Left renal pelvis (tissue), 4 donors: ENCODE data around the gene FAM131B. TPM values are rescaled to one million over a fixed set of nuclear protein-coding genes. Genes with fewer than 3 reads are reported as not detected.
"Not testable (repeated sequence)": the region's sequence is repeated elsewhere in the genome, so short reads cannot be mapped to it uniquely, and the experiment has no call there.

Experiments
- DNase-seq, 4 donors: peaks; one replicate each; pipeline ENCODE4 v3.0.0-alpha.2; 2013; ENCODE audit warnings: low read depth in 4 of 4, low spot score in 3 of 4
- polyA plus RNA-seq, 4 donors: library from polyadenylated mRNA; unstranded; fragments of 120-200 nt; gene quantifications; one replicate each; pipeline ENCODE4 v1.2.1, GENCODE V29; 2013; ENCODE audit not compliant: insufficient read length in 4 of 4

FAM131B gene
- polyA plus RNA-seq, 4 donors, result 2.3 to 4.9 (median 2.7) TPM

- no peak for DNase-seq
Observed at GRCh38 chr7:143395187-143396149, 33.0 kb upstream of the FAM131B start.

- DNase-seq, result no peak
Observed at GRCh38 chr7:143394777-143395176, 32.3 kb upstream of the FAM131B start.

GRCh38 chr7:143394068-143394467 lies 31.6 kb upstream of the FAM131B start:
- DNase-seq, result no peak

- no peak for DNase-seq
Observed at GRCh38 chr7:143393267-143394041, 30.9 kb upstream of the FAM131B start.

GRCh38 chr7:143392875-143393266 lies 30.4 kb upstream of the FAM131B start:
- DNase-seq, result no peak

GRCh38 chr7:143392427-143392826 lies 29.9 kb upstream of the FAM131B start:
- DNase-seq, result not testable (repeated sequence)

GRCh38 chr7:143391462-143392404 lies 29.2 kb upstream of the FAM131B start:
- no peak for DNase-seq

GRCh38 chr7:143390773-143391317 lies 28.3 kb upstream of the FAM131B start:
- no peak for DNase-seq

GRCh38 chr7:143390104-143390772 lies 27.7 kb upstream of the FAM131B start:
- DNase-seq, result no peak

GRCh38 chr7:143389316-143390103 lies 27.0 kb upstream of the FAM131B start:
- no peak for DNase-seq

GRCh38 chr7:143388491-143389101 lies 26.1 kb upstream of the FAM131B start:
- no peak for DNase-seq

- no peak for DNase-seq
Observed at GRCh38 chr7:143388051-143388450, 25.5 kb upstream of the FAM131B start.

- DNase-seq, result no peak
Observed at GRCh38 chr7:143387156-143387975, 24.9 kb upstream of the FAM131B start.

- no peak for DNase-seq
Observed at GRCh38 chr7:143385891-143386781, 23.6 kb upstream of the FAM131B start.

- no peak for DNase-seq
Observed at GRCh38 chr7:143384661-143385631, 22.4 kb upstream of the FAM131B start.
